GM12878 (cell line): ENCODE results near the gene PREP.
"Not testable (repeated sequence)": the region's sequence is repeated elsewhere in the genome, so short reads cannot be mapped to it uniquely, and the experiment has no call there.

ENCODE experiments used
- CHD2 ChIP-seq: IDR thresholded peaks from 2 replicates; pipeline ENCODE4 v1.6.1; 2011; ENCODE audit warnings: low read depth, low read length, improper control_type of control experiment, borderline replicate concordance
- CTCF ChIP-seq, 3 experiments: IDR thresholded peaks in 2 of 3; conservative IDR thresholded peaks in 1 of 3; 2 replicates each; pipeline ENCODE4 v1.5.1; 2011; ENCODE audit warnings: low read depth in 3 of 3, low read length in 3 of 3, mild to moderate bottlenecking in 3 of 3, control low read depth in 2 of 3, moderate library complexity in 2 of 3, inconsistent platforms in 1 of 3, mixed read lengths in 1 of 3; ENCODE audit not compliant: control insufficient read depth in 2 of 3, insufficient read depth in 1 of 3; ENCODE audit errors: extremely low read depth in 1 of 3
- IKZF1 ChIP-seq: fragments of 450-650 bp; conservative IDR thresholded peaks from 2 replicates; pipeline ENCODE4 v1.6.1; 2017; ENCODE audit warnings: antibody characterized with exemption, mild to moderate bottlenecking
- KLF5 ChIP-seq: fragments of 450-650 bp; IDR thresholded peaks from 2 replicates; pipeline ENCODE4 v1.6.1; 2014; ENCODE audit warnings: mild to moderate bottlenecking; ENCODE audit not compliant: partially characterized antibody
- ZBTB33 ChIP-seq: fragments of 450-650 bp; IDR thresholded peaks from 2 replicates; pipeline ENCODE4 v1.6.1; 2017; ENCODE audit warnings: mild to moderate bottlenecking
- ZNF217 ChIP-seq: fragments of 450-650 bp; IDR thresholded peaks from 2 replicates; pipeline ENCODE4 v1.6.1; 2017; ENCODE audit warnings: antibody characterized with exemption, mild to moderate bottlenecking

GRCh38 chr6:105338350-105338983, 64.4 kb downstream of the PREP start:
- not testable (repeated sequence) for TF ChIP-seq ZBTB33; KLF5; CTCF (IDR thresholded peaks at IDR 0.05 in 2 of 3, conservative IDR thresholded peaks at IDR 0.05 in 1 of 3; ENCODE audit: control insufficient read depth in 2 of 3, extremely low read depth in 1 of 3, insufficient read depth in 1 of 3, low read depth in 3 of 3, low read length in 3 of 3); ZNF217; IKZF1; CHD2
